AG04450 (cell line): Measurements from ENCODE around the gene RDH8. TPM values are rescaled to one million over a fixed set of nuclear protein-coding genes. Genes with fewer than 3 reads are reported as not detected.

Experiments used
- CTCF ChIA-PET: fragments of 300-600, 350-600 bp; formaldehyde crosslinking; extraction: SDS; loops from one replicate; lab custom pipeline; 2022; ENCODE audit warnings: antibody characterized with exemption, inconsistent platforms; lab: Charles Lee
- POLR2A ChIA-PET: fragments of 350-600 bp; formaldehyde crosslinking; extraction: SDS; loops from one replicate; lab custom pipeline; 2021; ENCODE audit warnings: antibody characterized with exemption, inconsistent platforms; lab: Yijun Ruan, JAX
- DNase-seq: peaks from one replicate; pipeline ENCODE4 v3.0.0-alpha.2; 2011; ENCODE audit warnings: low read depth, low spot score
- H3K27ac ChIP-seq: one replicate; pipeline ENCODE4 v1.5.1; 2012; ENCODE audit warnings: low read depth, low read length, control low read depth
- H3K27me3 ChIP-seq: one replicate; pipeline ENCODE4 v1.6.0; 2012; ENCODE audit warnings: low read length; ENCODE audit not compliant: control insufficient read depth, insufficient read depth
- H3K4me3 ChIP-seq: 2 replicates; pipeline ENCODE4 v1.5.1; 2011; ENCODE audit warnings: mild to moderate bottlenecking, low read depth, low read length, control low read depth
- H3K9me3 ChIP-seq: 2 replicates; pipeline ENCODE4 v1.5.1; 2012; ENCODE audit warnings: low read length; ENCODE audit not compliant: control insufficient read depth, insufficient read depth
- polyA plus RNA-seq: library from polyadenylated mRNA; depleted of rRNA; stranded (reverse); fragments of >200 nt; gene quantifications from 2 replicates; pipeline ENCODE4 v1.2.3, GENCODE V29; 2011
- TF ChIP-seq, protein P1 (sequence below): IDR thresholded peaks from 2 replicates; pipeline ENCODE4 v1.5.1; 2011; ENCODE audit warnings: low read depth, low read length, control low read depth, inconsistent platforms

The RDH8 gene
- polyA plus RNA-seq, 1 experiment = not detected

- CTCF ChIA-PET = interaction anchor here (2.3 kb wide), 1 partner anchor 10 kb away, joined by 8 read pairs; no protein-coding TSS in a partner anchor
- POLR2A ChIA-PET = no interaction called here
- peaks cover 38% of the 10 kb centered on the region for H3K27me3 ChIP-seq
- no peak overlapping the region for H3K27ac ChIP-seq
- no peak for DNase-seq
- TF ChIP-seq, protein P1, sequence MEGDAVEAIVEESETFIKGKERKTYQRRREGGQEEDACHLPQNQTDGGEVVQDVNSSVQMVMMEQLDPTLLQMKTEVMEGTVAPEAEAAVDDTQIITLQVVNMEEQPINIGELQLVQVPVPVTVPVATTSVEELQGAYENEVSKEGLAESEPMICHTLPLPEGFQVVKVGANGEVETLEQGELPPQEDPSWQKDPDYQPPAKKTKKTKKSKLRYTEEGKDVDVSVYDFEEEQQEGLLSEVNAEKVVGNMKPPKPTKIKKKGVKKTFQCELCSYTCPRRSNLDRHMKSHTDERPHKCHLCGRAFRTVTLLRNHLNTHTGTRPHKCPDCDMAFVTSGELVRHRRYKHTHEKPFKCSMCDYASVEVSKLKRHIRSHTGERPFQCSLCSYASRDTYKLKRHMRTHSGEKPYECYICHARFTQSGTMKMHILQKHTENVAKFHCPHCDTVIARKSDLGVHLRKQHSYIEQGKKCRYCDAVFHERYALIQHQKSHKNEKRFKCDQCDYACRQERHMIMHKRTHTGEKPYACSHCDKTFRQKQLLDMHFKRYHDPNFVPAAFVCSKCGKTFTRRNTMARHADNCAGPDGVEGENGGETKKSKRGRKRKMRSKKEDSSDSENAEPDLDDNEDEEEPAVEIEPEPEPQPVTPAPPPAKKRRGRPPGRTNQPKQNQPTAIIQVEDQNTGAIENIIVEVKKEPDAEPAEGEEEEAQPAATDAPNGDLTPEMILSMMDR = no peak
- H3K4me3 ChIP-seq = no peak overlapping the region
- peaks cover 18% of the 10 kb centered on the region for H3K9me3 ChIP-seq
Measured at GRCh38 chr19:10037809-10038208, 24.5 kb downstream of the RDH8 start.

DNA sequence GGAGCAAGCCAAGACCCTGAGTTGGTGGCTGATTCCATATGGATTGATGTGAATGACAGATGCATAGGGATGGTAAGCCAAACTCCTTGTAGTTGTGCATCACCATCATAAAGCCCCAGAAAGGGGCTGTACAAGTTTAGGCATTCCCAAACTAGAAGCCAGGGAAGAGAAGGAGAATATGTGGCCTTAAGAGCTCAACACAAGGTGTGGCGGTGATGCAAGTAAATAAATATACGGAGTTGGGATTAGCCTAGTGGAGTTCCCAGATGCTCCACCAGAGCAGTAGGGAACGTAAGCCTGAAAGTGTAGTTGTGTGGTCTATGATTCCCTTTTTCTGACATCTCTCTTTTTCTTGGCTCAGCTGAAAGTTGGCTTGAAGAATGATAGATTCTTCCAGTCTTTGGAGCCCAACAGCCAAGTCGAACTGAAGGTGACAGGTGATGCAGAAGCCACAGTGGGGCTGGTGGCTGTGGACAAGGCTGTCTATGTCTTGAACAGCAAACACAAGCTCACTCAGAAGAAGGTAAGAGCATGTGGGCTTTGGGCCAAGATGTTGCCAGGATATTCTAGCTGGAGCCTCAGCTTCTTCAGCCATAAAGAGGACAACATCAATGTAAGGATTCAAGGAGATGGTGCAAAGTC, 30.1 kb downstream of the RDH8 start:
- H3K27ac ChIP-seq = no peak overlapping the region
- no peak overlapping the region for H3K4me3 ChIP-seq
- ChIA-PET CTCF (interaction anchor here (1.0 kb wide), 1 partner anchor 16 kb away, joined by 4 read pairs; no protein-coding TSS in a partner anchor), POLR2A (no interaction called here)
- TF ChIP-seq, protein P1 = no peak
- H3K9me3 ChIP-seq = peaks cover 48% of the 10 kb centered on the region
- H3K27me3 ChIP-seq = peaks cover 9% of the 10 kb centered on the region
- no peak for DNase-seq

DNA sequence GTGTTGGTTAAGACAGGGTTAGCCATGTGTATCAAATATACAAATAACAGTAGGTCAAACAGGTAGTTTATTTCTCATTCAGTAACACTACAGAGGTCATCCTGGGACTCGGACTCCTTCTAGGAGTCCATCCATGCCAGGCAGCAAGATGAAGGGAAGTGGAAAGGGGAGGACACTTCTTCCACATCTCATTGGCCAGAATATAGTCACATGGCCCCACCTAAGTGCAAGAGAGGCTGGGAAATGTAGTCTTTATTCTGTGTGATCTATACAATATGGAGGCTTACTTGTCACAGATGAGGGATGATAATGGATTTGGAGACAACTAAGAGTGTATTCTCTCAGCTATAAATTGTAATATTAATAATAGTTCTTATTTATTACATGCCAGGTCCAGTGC, 31.1 kb downstream of the RDH8 start:
- no peak overlapping the region for H3K4me3 ChIP-seq
- H3K27me3 ChIP-seq = peaks cover 9% of the 10 kb centered on the region
- CTCF ChIA-PET = no interaction called here
- no peak overlapping the region for H3K27ac ChIP-seq
- DNase-seq = no peak
- TF ChIP-seq, protein P1 = no peak
- peaks cover 48% of the 10 kb centered on the region for H3K9me3 ChIP-seq
- POLR2A ChIA-PET = no interaction called here

GRCh38 chr19:10045371-10045770, 32.1 kb downstream of the RDH8 start:
- H3K27me3 ChIP-seq = peaks cover 9% of the 10 kb centered on the region
- H3K9me3 ChIP-seq = peaks cover 48% of the 10 kb centered on the region
- TF ChIP-seq, protein P1 = no peak
- no peak overlapping the region for H3K27ac ChIP-seq
- no peak for DNase-seq
- CTCF ChIA-PET = interaction anchor here (0.8 kb wide), 1 partner anchor 44 kb away, joined by 3 read pairs; no protein-coding TSS in a partner anchor
- no peak overlapping the region for H3K4me3 ChIP-seq
- POLR2A ChIA-PET = no interaction called here

DNA sequence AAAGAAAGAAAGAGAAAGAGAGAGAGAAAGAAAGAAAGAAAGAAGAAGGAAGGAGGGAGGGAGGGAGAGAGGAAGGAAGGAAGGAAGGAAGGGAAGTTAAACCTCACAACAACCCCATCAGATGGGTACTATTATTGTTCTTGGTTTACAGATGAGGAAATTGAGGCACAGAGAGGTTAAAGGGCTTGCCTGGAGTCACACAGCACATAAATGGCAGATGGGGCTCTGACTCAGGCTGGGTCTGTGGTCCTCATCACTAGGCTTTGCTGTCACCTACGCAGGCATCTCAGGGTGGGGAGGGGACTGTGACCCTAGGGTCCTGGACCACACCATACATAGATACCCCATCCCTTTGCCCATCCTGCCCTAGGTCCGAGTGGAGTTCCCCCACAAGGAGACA, 36.3 kb downstream of the RDH8 start:
- TF ChIP-seq, protein P1 = no peak
- no peak for DNase-seq
- peaks cover 6% of the 10 kb centered on the region for H3K27me3 ChIP-seq
- H3K27ac ChIP-seq = no peak overlapping the region
- ChIA-PET POLR2A (interaction anchor here (0.6 kb wide), 1 partner anchor 22 kb away, joined by 5 read pairs; no protein-coding TSS in a partner anchor), CTCF (no interaction called here)
- H3K9me3 ChIP-seq = peaks cover 14% of the 10 kb centered on the region
- H3K4me3 ChIP-seq = no peak overlapping the region
